Smooth muscle cell (in vitro differentiated cells): ENCODE results near the gene CSN3. TPM values are rescaled to one million over a fixed set of nuclear protein-coding genes. Genes with fewer than 3 reads are reported as not detected.

Experiments
- DNase-seq: peaks from one replicate; lab custom pipeline; 2025; ENCODE audit not compliant: unreplicated experiment; lab: John Stamatoyannopoulos, UW
- H2AFZ ChIP-seq: fragments of 200-600 bp; sonication (generic); 2 replicates; pipeline ENCODE4 v1.6.0; 2016; ENCODE audit warnings: antibody characterized with exemption, low read depth, mild to moderate bottlenecking
- H3F3A ChIP-seq: fragments of 200-600 bp; sonication (generic); 2 replicates; pipeline ENCODE4 v1.6.0; 2017; ENCODE audit warnings: antibody characterized with exemption, low read depth
- H3K27ac ChIP-seq: fragments of 200-600 bp; sonication (generic); 2 replicates; pipeline ENCODE4 v1.5.1; 2016; ENCODE audit warnings: low read depth, mild to moderate bottlenecking
- H3K27me3 ChIP-seq: fragments of 200-600 bp; sonication (generic); 2 replicates; pipeline ENCODE4 v1.6.1; 2016; ENCODE audit warnings: low read depth, mild to moderate bottlenecking
- H3K36me3 ChIP-seq: fragments of 200-600 bp; sonication (generic); 2 replicates; pipeline ENCODE4 v1.5.1; 2016; ENCODE audit warnings: low read depth
- H3K4me1 ChIP-seq: fragments of 200-600 bp; sonication (generic); 2 replicates; pipeline ENCODE4 v1.5.1; 2016; ENCODE audit warnings: low read depth
- H3K4me2 ChIP-seq: fragments of 200-600 bp; sonication (generic); 2 replicates; pipeline ENCODE4 v1.6.0; 2016; ENCODE audit warnings: mild to moderate bottlenecking
- H3K4me3 ChIP-seq: fragments of 200-600 bp; sonication (generic); 2 replicates; pipeline ENCODE4 v1.5.1; 2016; ENCODE audit warnings: mild to moderate bottlenecking
- H3K79me2 ChIP-seq: fragments of 200-600 bp; sonication (generic); 2 replicates; pipeline ENCODE4 v1.6.0; 2016; ENCODE audit warnings: low read depth, mild to moderate bottlenecking
- H3K9ac ChIP-seq: fragments of 200-600 bp; sonication (generic); 2 replicates; pipeline ENCODE4 v1.6.0; 2016; ENCODE audit warnings: low read depth
- H3K9me3 ChIP-seq: fragments of 200-600 bp; sonication (generic); replicated peaks from 2 replicates; pipeline ENCODE4 v1.5.1; 2016; ENCODE audit warnings: low read depth
- H4K20me1 ChIP-seq: fragments of 200-600 bp; sonication (generic); 2 replicates; pipeline ENCODE4 v1.6.0; 2016; ENCODE audit warnings: low read depth
- WGBS: methylation state at CpG from one replicate; pipeline ENCODE4 v1.1.7; 2016; ENCODE audit warnings: low lambda C conversion rate; 5-methylcytosine and 5-hydroxymethylcytosine counted together
- polyA plus RNA-seq: library from polyadenylated mRNA; unstranded; fragments of >200 nt; fragmentation: Nextera tagmentation; extraction: Ambion mirVana; gene quantifications from 2 replicates; pipeline ENCODE4 v1.2.1, GENCODE V29; 2016
- total RNA-seq: library from RNA; depleted of rRNA; stranded (reverse); fragments of >200 nt; gene quantifications from 2 replicates; pipeline ENCODE4 v1.2.3, GENCODE V29; 2014
- TF ChIP-seq, protein P1 (sequence below): fragments of 200-600 bp; sonication (generic); IDR thresholded peaks from 2 replicates; pipeline ENCODE4 v1.5.1; 2017; ENCODE audit warnings: borderline replicate concordance, mild to moderate bottlenecking, antibody characterized with exemption; ENCODE audit not compliant: insufficient read depth, poor library complexity, severe bottlenecking

The CSN3 gene
- total and polyA plus RNA-seq, 2 experiments from 2014 or later: not detected

DNA sequence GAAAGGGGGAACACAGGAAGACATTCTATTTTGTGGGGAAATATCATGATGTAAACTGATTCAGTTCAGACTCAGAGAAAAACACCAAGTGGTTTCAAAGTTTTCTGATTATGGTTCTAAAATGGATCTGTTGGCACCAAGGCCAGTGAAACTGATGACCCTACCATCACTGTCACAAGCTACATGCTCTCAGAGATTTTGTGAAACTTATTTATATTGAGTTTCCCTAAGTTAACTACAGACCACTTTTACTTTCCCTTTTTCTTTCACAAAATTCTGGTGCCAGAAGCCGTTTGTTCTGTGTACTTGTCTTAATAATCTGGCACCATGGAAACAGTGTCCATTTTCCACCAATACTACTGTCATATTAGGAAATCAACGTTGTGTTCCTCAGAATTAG is 48.9 kb downstream of the CSN3 start:
- no peak overlapping the region for H3K4me2 ChIP-seq
- TF ChIP-seq, protein P1, sequence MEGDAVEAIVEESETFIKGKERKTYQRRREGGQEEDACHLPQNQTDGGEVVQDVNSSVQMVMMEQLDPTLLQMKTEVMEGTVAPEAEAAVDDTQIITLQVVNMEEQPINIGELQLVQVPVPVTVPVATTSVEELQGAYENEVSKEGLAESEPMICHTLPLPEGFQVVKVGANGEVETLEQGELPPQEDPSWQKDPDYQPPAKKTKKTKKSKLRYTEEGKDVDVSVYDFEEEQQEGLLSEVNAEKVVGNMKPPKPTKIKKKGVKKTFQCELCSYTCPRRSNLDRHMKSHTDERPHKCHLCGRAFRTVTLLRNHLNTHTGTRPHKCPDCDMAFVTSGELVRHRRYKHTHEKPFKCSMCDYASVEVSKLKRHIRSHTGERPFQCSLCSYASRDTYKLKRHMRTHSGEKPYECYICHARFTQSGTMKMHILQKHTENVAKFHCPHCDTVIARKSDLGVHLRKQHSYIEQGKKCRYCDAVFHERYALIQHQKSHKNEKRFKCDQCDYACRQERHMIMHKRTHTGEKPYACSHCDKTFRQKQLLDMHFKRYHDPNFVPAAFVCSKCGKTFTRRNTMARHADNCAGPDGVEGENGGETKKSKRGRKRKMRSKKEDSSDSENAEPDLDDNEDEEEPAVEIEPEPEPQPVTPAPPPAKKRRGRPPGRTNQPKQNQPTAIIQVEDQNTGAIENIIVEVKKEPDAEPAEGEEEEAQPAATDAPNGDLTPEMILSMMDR: no peak

DNA sequence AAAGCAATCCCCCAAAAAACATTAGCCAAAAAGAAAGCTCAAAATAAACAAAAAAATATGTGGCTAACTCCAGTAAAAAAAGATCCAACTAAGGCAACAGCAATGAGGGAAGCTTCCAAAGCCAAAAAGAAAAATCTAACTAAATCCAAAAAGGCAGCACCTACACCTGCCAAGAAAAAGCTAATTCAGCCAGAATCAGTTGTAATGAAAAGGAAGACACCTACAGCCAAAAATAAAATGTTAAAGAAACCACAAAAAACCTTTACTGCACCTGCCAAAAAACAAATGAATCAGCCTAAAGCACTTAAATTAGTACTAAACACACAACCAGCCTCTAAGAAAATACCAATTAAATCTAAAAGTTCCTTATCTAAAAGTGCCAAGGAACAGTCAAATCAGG is 55.2 kb downstream of the CSN3 start:
- H2AFZ ChIP-seq: no peak overlapping the region
- TF ChIP-seq, protein P1: no peak
- no peak overlapping the region for H3K27ac ChIP-seq
- no peak overlapping the region for H3K4me3 ChIP-seq
- no peaks in the 10 kb centered on the region for H4K20me1 ChIP-seq
- H3K4me1 ChIP-seq: no peaks in the 10 kb centered on the region
- H3K9ac ChIP-seq: no peak overlapping the region
- H3K79me2 ChIP-seq: no peaks in the 10 kb centered on the region
- no peaks in the 10 kb centered on the region for H3K27me3 ChIP-seq
- no peak for DNase-seq
- no peaks in the 10 kb centered on the region for H3K36me3 ChIP-seq
- no peak overlapping the region for H3K4me2 ChIP-seq
- H3F3A ChIP-seq: no peaks in the 10 kb centered on the region
- no peaks in the 10 kb centered on the region for H3K9me3 ChIP-seq

More for the DNA sequence above, 48.9 kb downstream of the CSN3 start:
- H2AFZ ChIP-seq: no peak overlapping the region
- no peak overlapping the region for H3K4me3 ChIP-seq
- H3K9me3 ChIP-seq: no peaks in the 10 kb centered on the region
- no peaks in the 10 kb centered on the region for H3K36me3 ChIP-seq
- no peaks in the 10 kb centered on the region for H3K4me1 ChIP-seq
- no peak for DNase-seq
- no peak overlapping the region for H3K27ac ChIP-seq
- no peaks in the 10 kb centered on the region for H3K79me2 ChIP-seq
- WGBS: 73% methylated on average over 2 of the region's 2 CpGs
- H4K20me1 ChIP-seq: no peaks in the 10 kb centered on the region
- H3K9ac ChIP-seq: no peak overlapping the region
- H3K27me3 ChIP-seq: no peaks in the 10 kb centered on the region
- H3F3A ChIP-seq: no peaks in the 10 kb centered on the region

DNA sequence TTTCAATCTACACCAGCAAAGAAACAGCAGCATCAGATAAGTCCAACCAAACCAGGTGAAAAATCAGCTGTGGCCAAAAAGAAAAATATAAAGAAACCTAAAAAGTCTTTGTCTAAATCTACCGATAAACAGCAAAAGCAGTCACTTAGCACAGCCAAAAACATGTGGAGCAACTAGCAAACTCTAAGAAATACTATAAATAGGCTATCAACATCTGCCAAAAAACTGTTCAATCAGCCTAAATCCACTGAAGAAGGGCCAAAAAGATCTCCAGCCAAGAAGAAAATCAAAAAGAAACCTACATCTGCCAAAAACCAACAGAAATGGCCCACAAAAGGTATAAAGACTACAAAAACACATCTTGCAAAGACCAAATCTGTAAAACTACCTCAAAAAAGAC is 55.7 kb downstream of the CSN3 start:
- no peak for DNase-seq

GRCh38 chr4:70299643-70300042 is 57.2 kb downstream of the CSN3 start:
- no peaks in the 10 kb centered on the region for H3K36me3 ChIP-seq
- no peaks in the 10 kb centered on the region for H4K20me1 ChIP-seq
- H3K27ac ChIP-seq: no peak overlapping the region
- H3K4me1 ChIP-seq: peaks cover 3% of the 10 kb centered on the region
- H3K9me3 ChIP-seq: no peaks in the 10 kb centered on the region
- H3K9ac ChIP-seq: no peak overlapping the region
- H3K4me3 ChIP-seq: no peak overlapping the region
- no peak overlapping the region for H3K4me2 ChIP-seq
- H2AFZ ChIP-seq: no peak overlapping the region
- no peaks in the 10 kb centered on the region for H3K27me3 ChIP-seq
- TF ChIP-seq, protein P1: no peak
- no peaks in the 10 kb centered on the region for H3K79me2 ChIP-seq
- DNase-seq: no peak
- H3F3A ChIP-seq: no peaks in the 10 kb centered on the region
- WGBS: 89% methylated on average over 2 of the region's 2 CpGs

More for the DNA sequence above, 55.7 kb downstream of the CSN3 start:
- no peaks in the 10 kb centered on the region for H3K4me1 ChIP-seq
- H3K79me2 ChIP-seq: no peaks in the 10 kb centered on the region
- H3K36me3 ChIP-seq: no peaks in the 10 kb centered on the region
- H3K4me3 ChIP-seq: no peak overlapping the region
- no peaks in the 10 kb centered on the region for H3K27me3 ChIP-seq
- TF ChIP-seq, protein P1: no peak
- no peak overlapping the region for H3K9ac ChIP-seq
- 94% methylated on average over 1 of the region's 1 CpG for WGBS
- no peak overlapping the region for H2AFZ ChIP-seq
- no peaks in the 10 kb centered on the region for H3K9me3 ChIP-seq
- H3F3A ChIP-seq: no peaks in the 10 kb centered on the region
- H3K27ac ChIP-seq: no peak overlapping the region
- H4K20me1 ChIP-seq: no peaks in the 10 kb centered on the region
- no peak overlapping the region for H3K4me2 ChIP-seq
